ENCODE data around the gene COL23A1. TPM values are rescaled to one million over a fixed set of nuclear protein-coding genes. Genes with fewer than 3 reads are reported as not detected.

The COL23A1 gene
- total and polyA plus RNA-seq, 2 of the 13 experiments (the other 11 are each of a cell fraction or from before 2014, with no cell fraction given), result not detected

DNA sequence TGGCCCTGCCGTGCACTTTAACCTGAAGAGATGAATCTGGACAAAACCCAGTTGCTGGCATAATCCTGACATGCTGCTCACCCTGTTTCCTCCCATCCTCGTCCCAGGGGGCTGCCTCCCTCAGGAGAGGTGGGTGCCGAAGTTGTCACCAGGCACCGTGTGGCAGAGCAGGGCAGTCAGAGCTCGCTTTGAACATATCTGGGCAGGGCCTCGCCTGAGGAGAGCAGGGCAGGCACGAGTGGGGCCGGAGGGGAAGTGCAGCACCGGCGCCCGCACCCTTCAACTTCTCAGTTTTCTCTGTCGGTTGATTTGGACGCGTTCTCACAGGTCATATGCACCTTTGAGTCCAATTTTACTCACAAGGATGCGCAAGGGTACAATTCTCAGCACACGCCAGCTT lies 216.5 kb downstream of the COL23A1 start:
- TF ChIP-seq KDM5B (CRISPR knock-in tag; IDR thresholded peaks at IDR 0.05; ENCODE audit: borderline replicate concordance) (no peak), CHCHD3 (CRISPR knock-in tag; IDR thresholded peaks at IDR 0.05) (no peak), ZNF331 (CRISPR knock-in tag; IDR thresholded peaks at IDR 0.05) (no peak), ZNF3 (CRISPR knock-in tag; IDR thresholded peaks at IDR 0.05) (no peak), ZNF562 (CRISPR knock-in tag; IDR thresholded peaks at IDR 0.05; ENCODE audit: borderline replicate concordance) (no peak), POLR2AphosphoS2 (IDR thresholded peaks at IDR 0.05; ENCODE audit: low read depth, low read length) (no peak), ZNF607 (CRISPR knock-in tag; IDR thresholded peaks at IDR 0.05; ENCODE audit: borderline replicate concordance) (no peak)
- TF ChIP-seq, protein P1, sequence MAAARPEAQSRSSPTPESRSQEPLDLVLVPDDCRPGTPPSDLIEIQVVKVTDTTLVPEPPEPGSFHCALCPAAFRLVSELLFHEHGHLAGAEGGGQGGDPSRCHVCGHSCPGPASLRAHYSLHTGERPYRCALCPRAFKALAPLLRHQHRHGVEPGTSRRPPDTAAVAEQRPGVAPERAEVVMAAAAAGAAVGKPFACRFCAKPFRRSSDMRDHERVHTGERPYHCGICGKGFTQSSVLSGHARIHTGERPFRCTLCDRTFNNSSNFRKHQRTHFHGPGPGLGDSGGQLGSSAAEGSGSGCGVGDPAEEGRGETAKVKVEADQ (CRISPR knock-in tag; IDR thresholded peaks at IDR 0.05; ENCODE audit: borderline replicate concordance), result no peak
- ATAC-seq (no peak), FAIRE-seq (no peak), DNase-seq (ENCODE audit: low spot score) (no peak)
- H3K9me3 ChIP-seq (ENCODE audit: low read length), result no peaks in the 10 kb centered on the region
- no peak overlapping the region for H3K4me2 ChIP-seq (ENCODE audit: low read depth, low read length)
- in situ Hi-C loops (cut with HindIII; ENCODE audit: extremely low pct_ligation_motif_present, low pct_unique_long_range_greater_than_20kb) (no loop called here), intact Hi-C loops (cut with micrococcal nuclease; ENCODE audit: unreplicated experiment) (no loop called here)
- no peak overlapping the region for H3K4me3 ChIP-seq (replicated peaks in 1 of 3; ENCODE audit: insufficient read depth in 1 of 3, low read depth in 2 of 3, low read length in 3 of 3)
- peaks cover 0 to 24% of the 10 kb centered on the region in 2 experiments; a peak in 2 of 5 replicates for H3K27me3 ChIP-seq (ENCODE audit: control insufficient read depth in 1 of 2, insufficient read depth in 2 of 2, low read length in 2 of 2)
- H2AFZ ChIP-seq (ENCODE audit: low read length), result no peak overlapping the region
- no peaks in the 10 kb centered on the region for H3K79me2 ChIP-seq (ENCODE audit: insufficient read depth, low read length)
- ChIA-PET POLR2A (no interaction called here), CTCF (ENCODE audit: low intra/inter-chr PET ratio, low total read pairs) (no interaction called here)
- H3K36me3 ChIP-seq (replicated peaks in 1 of 2; ENCODE audit: control insufficient read depth in 1 of 2, insufficient read depth in 2 of 2, low read length in 2 of 2), result no peaks in the 10 kb centered on the region
- H4K20me1 ChIP-seq (ENCODE audit: insufficient read depth, low read length), result no peaks in the 10 kb centered on the region
- H3K4me1 ChIP-seq (ENCODE audit: insufficient read depth, low read length), result no peaks in the 10 kb centered on the region
- WGBS (ENCODE audit: low lambda C conversion rate), result 49% methylated on average over 8 of the region's 16 CpGs
- no TSS peak for BruUV-seq (replicated peaks)
- H3K9ac ChIP-seq (ENCODE audit: insufficient read depth, low read depth, low read length), result no peak overlapping the region
- no peak overlapping the region for H3K27ac ChIP-seq (ENCODE audit: extremely low read length, insufficient read depth, low read length)

DNA sequence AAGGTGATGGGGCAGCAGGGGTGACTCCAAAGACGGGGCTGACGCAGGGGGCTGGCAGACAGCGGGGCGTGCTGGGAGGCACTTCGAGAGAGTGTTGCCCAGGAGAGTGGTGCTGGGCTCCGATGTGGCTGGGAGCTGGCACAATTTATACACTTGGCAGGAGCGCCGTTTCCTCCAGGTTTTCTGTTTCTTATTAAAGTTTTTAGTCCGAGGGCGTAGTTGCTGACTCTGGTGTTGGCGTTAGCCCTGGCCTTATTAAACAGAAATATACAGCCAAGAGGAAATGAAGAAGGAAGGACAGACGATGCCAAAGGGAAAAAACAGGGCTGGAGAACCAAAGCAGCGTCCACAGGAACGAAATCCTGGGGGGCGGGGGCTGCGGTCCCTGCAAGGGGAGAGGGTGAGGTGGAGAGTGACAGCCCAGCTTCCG lies 218.0 kb downstream of the COL23A1 start:
- peaks cover 0 to 28% of the 10 kb centered on the region in 2 experiments; a peak in 3 of 5 replicates for H3K27me3 ChIP-seq (ENCODE audit: control insufficient read depth in 1 of 2, insufficient read depth in 2 of 2, low read length in 2 of 2)
- FAIRE-seq (no peak), ATAC-seq (no peak), DNase-seq (ENCODE audit: low spot score) (no peak)
- ChIA-PET CTCF (ENCODE audit: low intra/inter-chr PET ratio, low total read pairs) (no interaction called here), POLR2A (no interaction called here)
- TF ChIP-seq CBX5 (CRISPR knock-in tag; IDR thresholded peaks at IDR 0.05; ENCODE audit: borderline replicate concordance), result no peak
- no peak overlapping the region for H2AFZ ChIP-seq (ENCODE audit: low read length)
- no peaks in the 10 kb centered on the region for H4K20me1 ChIP-seq (ENCODE audit: insufficient read depth, low read length)
- H3K9ac ChIP-seq (ENCODE audit: insufficient read depth, low read depth, low read length), result no peak overlapping the region
- in situ Hi-C loops (cut with HindIII; ENCODE audit: extremely low pct_ligation_motif_present, low pct_unique_long_range_greater_than_20kb) (no loop called here), intact Hi-C loops (cut with micrococcal nuclease; ENCODE audit: unreplicated experiment) (no loop called here)
- no peaks in the 10 kb centered on the region for H3K79me2 ChIP-seq (ENCODE audit: insufficient read depth, low read length)
- H3K27ac ChIP-seq (ENCODE audit: extremely low read length, insufficient read depth, low read length), result no peak overlapping the region
- no peaks in the 10 kb centered on the region for H3K9me3 ChIP-seq (ENCODE audit: low read length)
- no peaks in the 10 kb centered on the region for H3K36me3 ChIP-seq (replicated peaks in 1 of 2; ENCODE audit: control insufficient read depth in 1 of 2, insufficient read depth in 2 of 2, low read length in 2 of 2)
- H3K4me1 ChIP-seq (ENCODE audit: insufficient read depth, low read length), result no peaks in the 10 kb centered on the region
- BruUV-seq (replicated peaks), result no TSS peak
- WGBS (ENCODE audit: low lambda C conversion rate), result 49% methylated on average over 17 of the region's 17 CpGs
- H3K4me3 ChIP-seq (replicated peaks in 1 of 3; ENCODE audit: insufficient read depth in 1 of 3, low read depth in 2 of 3, low read length in 3 of 3), result no peak overlapping the region
- no peak overlapping the region for H3K4me2 ChIP-seq (ENCODE audit: low read depth, low read length)
